ENCODE results near the gene ZNF274.
"Not testable (repeated sequence)": the region's sequence is repeated elsewhere in the genome, so short reads cannot be mapped to it uniquely, and the experiment has no call there.

Gene ZNF274

DNA sequence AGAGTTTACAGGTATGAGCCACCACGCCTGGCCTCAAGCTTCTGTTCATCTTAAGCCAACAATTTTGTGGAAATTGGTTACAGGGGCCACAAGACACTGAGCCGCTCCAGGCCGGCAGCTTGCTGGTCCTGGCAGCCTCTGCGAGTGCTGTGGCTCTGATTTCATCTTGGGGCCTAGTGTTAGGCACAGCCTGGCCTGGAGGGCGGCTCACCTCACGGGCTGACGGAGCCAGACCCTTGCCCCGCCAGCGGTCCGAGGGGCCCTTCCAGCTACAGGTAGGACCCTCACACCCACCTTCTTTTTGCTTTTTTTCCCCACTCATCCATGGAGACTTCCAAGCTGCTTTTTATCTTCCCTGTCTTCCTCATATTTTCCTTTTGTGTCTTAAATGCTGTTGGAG, 54.5 kb downstream of the ZNF274 start:
- Mint-ChIP-seq H3K4me1 (ENCODE audit: low read depth) (no peaks in the 10 kb centered on the region), H3K9me3 (peaks cover 49% of the 10 kb centered on the region), H3K27ac (no peak overlapping the region), H3K27me3 (no peaks in the 10 kb centered on the region), H3K4me3 (no peak overlapping the region), H3K36me3 (ENCODE audit: low read depth) (peaks cover 96% of the 10 kb centered on the region)

GRCh38 chr19:58243351-58243750, 60.5 kb downstream of the ZNF274 start:
- H3K9me3 Mint-ChIP-seq = peaks cover 36% of the 10 kb centered on the region

DNA sequence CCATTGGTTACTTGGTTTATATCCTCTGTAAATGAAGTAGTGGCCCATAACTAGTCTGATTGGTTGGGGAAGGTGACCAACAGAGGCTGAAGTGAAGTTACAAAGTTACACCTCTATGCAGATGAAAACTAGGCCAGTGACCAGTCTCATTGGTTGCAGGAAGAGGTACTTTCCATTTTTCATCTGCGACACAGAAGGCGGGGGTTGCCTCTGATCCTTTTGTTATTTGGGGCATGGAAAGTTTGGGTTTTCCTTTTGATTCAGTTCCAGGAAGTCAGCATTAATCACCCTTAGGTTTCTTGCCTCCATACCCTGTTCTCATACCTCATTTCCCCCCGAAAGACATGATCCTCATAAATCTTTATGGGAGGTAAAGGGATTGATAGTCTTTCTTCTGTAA, 66.0 kb downstream of the ZNF274 start:
- H3K4me3 Mint-ChIP-seq = no peak overlapping the region
- peaks cover 39% of the 10 kb centered on the region for H3K9me3 Mint-ChIP-seq
- H3K27ac Mint-ChIP-seq = no peak overlapping the region
- H3K27me3 Mint-ChIP-seq = no peaks in the 10 kb centered on the region
- peaks cover 100% of the 10 kb centered on the region for H3K36me3 Mint-ChIP-seq (ENCODE audit: low read depth)
- peaks cover 6% of the 10 kb centered on the region for H3K4me1 Mint-ChIP-seq (ENCODE audit: low read depth)

More at GRCh38 chr19:58243351-58243750, 60.5 kb downstream of the ZNF274 start:
- peaks cover 2% of the 10 kb centered on the region for H3K4me1 Mint-ChIP-seq (ENCODE audit: low read depth)
- peaks cover 100% of the 10 kb centered on the region for H3K36me3 Mint-ChIP-seq (ENCODE audit: low read depth)
- H3K4me3 Mint-ChIP-seq = no peak overlapping the region
- H3K27ac Mint-ChIP-seq = no peak overlapping the region
- no peaks in the 10 kb centered on the region for H3K27me3 Mint-ChIP-seq

- no peak overlapping the region for H3K4me3 Mint-ChIP-seq
- peaks cover 97% of the 10 kb centered on the region for H3K36me3 Mint-ChIP-seq (ENCODE audit: low read depth)
- peaks cover 40% of the 10 kb centered on the region for H3K9me3 Mint-ChIP-seq
- no peak overlapping the region for H3K27ac Mint-ChIP-seq
- H3K27me3 Mint-ChIP-seq = no peaks in the 10 kb centered on the region
- H3K4me1 Mint-ChIP-seq (ENCODE audit: low read depth) = peaks cover 6% of the 10 kb centered on the region
Observed at GRCh38 chr19:58252102-58252685, 69.3 kb downstream of the ZNF274 start.

DNA sequence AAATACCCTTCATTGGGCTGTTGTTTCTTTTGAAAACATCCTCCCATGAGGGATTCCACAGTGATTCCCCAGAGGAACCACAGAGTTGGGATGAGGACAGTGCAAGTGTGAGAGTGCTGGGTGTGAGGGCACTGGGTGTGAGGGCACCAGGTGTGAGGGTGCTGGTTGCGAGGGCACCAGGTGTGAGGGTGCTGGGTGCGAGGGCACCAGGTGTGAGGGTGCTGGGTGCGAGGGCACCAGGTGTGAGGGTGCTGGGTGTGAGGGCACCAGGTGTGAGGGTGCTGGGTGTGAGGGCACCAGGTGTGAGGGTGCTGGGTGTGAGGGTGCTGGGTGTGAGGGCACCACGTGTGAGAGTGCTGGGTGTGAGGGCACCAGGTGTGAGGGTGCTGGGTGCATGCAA, 75.4 kb downstream of the ZNF274 start:
- peaks cover 57% of the 10 kb centered on the region for H3K9me3 Mint-ChIP-seq
- not testable (repeated sequence) for H3K4me3 Mint-ChIP-seq; H3K27ac Mint-ChIP-seq; H3K4me1 Mint-ChIP-seq (ENCODE audit: low read depth); H3K27me3 Mint-ChIP-seq
- H3K36me3 Mint-ChIP-seq (ENCODE audit: low read depth) = peaks cover 97% of the 10 kb centered on the region

DNA sequence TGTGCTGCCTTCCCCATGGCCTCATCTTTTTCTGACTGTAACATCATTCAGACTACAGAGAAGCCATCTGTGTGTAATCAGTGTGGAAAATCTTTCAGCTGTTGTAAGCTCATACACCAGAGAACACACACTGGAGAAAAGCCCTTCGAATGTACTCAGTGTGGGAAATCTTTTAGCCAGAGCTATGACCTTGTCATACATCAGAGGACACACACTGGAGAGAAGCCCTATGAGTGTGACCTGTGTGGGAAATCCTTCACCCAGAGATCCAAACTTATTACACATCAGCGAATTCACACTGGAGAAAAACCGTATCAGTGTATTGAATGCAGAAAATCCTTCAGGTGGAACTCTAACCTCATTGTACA, 78.7 kb downstream of the ZNF274 start:
- H3K4me3 Mint-ChIP-seq = no peak overlapping the region
- H3K36me3 Mint-ChIP-seq (ENCODE audit: low read depth) = peaks cover 93% of the 10 kb centered on the region
- H3K27ac Mint-ChIP-seq = no peak overlapping the region
- no peaks in the 10 kb centered on the region for H3K4me1 Mint-ChIP-seq (ENCODE audit: low read depth)
- H3K9me3 Mint-ChIP-seq = peaks cover 44% of the 10 kb centered on the region
- no peaks in the 10 kb centered on the region for H3K27me3 Mint-ChIP-seq

GRCh38 chr19:58261968-58262921, 79.4 kb downstream of the ZNF274 start:
- peaks cover 93% of the 10 kb centered on the region for H3K36me3 Mint-ChIP-seq (ENCODE audit: low read depth)
- peaks cover 46% of the 10 kb centered on the region for H3K9me3 Mint-ChIP-seq
- no peak overlapping the region for H3K27ac Mint-ChIP-seq
- no peaks in the 10 kb centered on the region for H3K27me3 Mint-ChIP-seq
- H3K4me1 Mint-ChIP-seq (ENCODE audit: low read depth) = no peaks in the 10 kb centered on the region
- H3K4me3 Mint-ChIP-seq = no peak overlapping the region

- Mint-ChIP-seq H3K27me3 (no peaks in the 10 kb centered on the region), H3K9me3 (peaks cover 39% of the 10 kb centered on the region), H3K36me3 (ENCODE audit: low read depth) (peaks cover 86% of the 10 kb centered on the region), H3K27ac (no peak overlapping the region), H3K4me1 (ENCODE audit: low read depth) (no peaks in the 10 kb centered on the region), H3K4me3 (no peak overlapping the region)
Observed at GRCh38 chr19:58262922-58263296, 80.0 kb downstream of the ZNF274 start.

Data from stimulated activated naive CD8-positive, alpha-beta T cell treated with anti-CD3 and anti-CD28 coated beads, Interleukin-15, Interleukin-2, amounts not matched to agents 100 ng/mL and 50 ng/mL, for 24 hours (primary cell).